ENCODE data around the gene URAD. TPM values are rescaled to one million over a fixed set of nuclear protein-coding genes. Genes with fewer than 3 reads are reported as not detected.

The URAD gene
- total RNA-seq, 1 donor from 2014 or later: not detected

DNA sequence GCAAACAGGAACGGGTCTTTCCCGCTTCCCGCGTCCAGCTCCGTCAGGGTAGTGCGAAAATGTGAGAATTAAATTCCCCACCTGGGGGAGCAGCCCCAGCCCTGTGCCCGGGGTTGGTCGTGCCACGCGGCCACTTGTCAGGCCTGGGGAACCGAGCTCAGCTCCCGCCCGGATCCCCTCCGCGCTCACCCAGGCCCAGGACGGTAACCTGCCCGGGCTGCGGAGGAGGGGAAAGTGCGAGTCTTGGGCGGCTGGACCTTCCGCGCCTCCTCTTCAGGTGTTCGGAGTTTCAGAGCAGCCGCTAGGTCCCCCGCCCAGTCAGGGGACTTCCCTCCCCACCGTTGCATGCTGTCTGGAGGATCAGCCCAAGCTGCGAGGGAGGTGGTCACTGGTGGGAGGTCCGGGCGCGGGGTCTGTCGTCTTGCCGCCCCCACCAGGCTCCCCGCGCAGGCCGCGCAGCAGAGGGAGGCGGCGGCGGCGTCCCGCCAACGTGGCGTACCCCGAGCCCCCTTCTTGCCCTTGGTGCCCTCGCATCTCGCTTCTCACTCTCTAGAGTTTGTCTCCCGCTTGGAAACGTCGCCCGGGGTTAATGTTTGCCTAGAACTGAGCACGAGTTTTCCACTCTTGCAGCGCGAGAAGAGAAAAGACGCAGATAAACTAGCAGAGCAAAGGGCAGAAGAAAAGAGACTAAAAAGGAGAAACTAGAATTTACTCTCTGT, 8.1 kb downstream of the URAD start:
- intact Hi-C loops (cut with micrococcal nuclease): loop anchor here (10.0 kb wide), 1 partner anchor 996 kb away; no protein-coding TSS in a partner anchor
- Mint-ChIP-seq H3K4me3 (no peak overlapping the region), H3K9me3 (no peaks in the 10 kb centered on the region), H3K27me3 (peaks cover 71% of the 10 kb centered on the region), H3K36me3 (ENCODE audit: low read depth) (no peaks in the 10 kb centered on the region), H3K4me1 (peaks cover 10% of the 10 kb centered on the region), H3K27ac (peak overlapping the region; percentile 34)
- DNase-seq: no peak

DNA sequence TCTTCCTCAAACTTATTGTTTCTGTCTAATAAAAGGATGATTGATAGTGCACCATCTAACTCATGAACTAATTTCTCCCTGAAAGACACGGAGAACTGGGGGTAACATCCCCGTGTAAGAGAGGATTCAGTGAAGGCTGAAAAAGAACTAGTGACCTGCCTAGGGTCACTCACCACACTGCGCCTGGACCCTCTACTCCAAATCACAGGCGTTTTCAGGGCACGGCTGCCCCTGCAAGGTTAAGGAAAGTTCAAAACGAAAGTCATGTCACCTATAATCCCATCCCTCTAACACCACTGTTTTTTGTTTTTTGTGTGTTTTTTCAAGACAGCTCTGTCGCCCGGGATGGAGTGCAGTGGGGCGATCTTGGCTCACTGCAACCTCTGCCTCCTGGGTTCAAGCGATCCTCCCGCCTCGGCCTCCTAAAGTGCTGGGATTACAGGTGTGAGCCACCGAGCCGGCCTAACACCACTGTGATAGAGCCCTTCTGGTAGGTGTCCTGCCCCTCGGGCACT, 8.7 kb downstream of the URAD start:
- H3K36me3 Mint-ChIP-seq (ENCODE audit: low read depth): no peaks in the 10 kb centered on the region
- peaks cover 10% of the 10 kb centered on the region for H3K4me1 Mint-ChIP-seq
- H3K9me3 Mint-ChIP-seq: no peaks in the 10 kb centered on the region
- no peak for DNase-seq
- H3K27ac Mint-ChIP-seq: peak overlapping the region; percentile 34
- H3K4me3 Mint-ChIP-seq: no peak overlapping the region
- intact Hi-C loops (cut with micrococcal nuclease): loop anchor here (2.0 to 10.0 kb wide), 3 partner anchors 53 to 995 kb away; partner anchors contain the start of gene GSX1
- H3K27me3 Mint-ChIP-seq: peaks cover 77% of the 10 kb centered on the region

DNA sequence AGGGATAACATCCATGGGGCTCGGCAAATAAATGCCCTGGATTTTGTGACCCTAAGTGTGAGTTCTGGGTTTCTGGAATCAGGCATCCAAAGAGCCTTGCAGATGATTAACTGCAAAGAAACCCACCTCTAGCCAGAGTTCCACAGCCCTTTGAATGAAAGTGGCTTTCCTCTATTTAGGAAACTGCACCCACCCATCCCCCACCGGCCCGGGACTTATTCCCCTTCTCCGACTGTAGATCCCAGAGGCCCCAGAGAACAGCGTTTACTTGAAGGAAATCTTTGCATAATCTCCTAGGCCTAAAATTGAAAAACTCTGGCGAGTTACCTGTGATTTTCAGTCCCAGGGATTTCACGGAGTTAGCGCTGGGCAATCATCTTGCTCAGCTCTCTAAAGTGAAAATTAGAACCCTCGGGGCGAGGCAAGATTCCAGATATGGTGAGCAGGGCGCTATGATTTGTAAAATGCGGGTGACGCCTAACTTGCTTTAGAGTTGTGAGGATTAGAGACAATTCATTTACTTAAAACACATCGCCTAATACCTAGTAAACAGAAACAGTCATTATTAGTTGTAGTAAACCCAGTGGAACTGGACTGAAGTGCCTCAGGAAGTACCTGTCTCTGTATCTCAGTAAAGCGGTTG, 9.4 kb downstream of the URAD start:
- no peak for DNase-seq

DNA sequence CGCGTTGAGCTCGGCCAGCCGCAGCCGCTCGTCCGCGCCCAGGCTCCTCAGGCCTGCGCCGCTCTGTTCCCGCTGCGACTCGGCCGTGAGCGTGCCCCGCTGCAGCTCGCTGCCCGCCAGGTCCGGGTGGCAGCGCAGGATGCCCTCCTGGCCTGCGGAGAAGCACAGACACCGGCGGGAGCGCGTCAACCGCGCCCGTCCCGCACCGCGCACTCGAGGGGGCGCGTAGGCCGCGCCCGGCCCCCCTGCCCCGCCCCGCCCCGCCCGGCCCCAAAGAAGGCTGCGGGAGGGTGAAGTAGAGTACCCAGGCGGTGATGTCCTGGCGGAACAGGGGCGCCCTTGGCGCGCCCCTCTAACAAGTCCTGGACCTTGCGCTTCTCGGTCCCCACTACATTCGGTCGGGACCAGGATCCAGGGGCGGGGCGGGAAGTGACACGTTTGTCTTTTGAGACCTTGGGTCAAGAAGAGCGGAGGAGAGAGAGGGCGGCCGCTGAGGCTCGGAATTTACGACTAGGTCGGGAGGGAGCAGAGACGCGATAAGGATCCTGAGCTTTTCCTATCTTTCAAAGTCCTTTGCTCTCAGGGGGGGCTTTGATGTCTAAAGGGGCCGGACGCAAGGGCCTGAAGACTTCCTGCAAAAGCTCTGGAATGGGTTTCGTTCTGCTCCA, 10.1 kb downstream of the URAD start:
- no peaks in the 10 kb centered on the region for H3K36me3 Mint-ChIP-seq (ENCODE audit: low read depth)
- intact Hi-C loops (cut with micrococcal nuclease): loop anchor here (2.0 kb wide), 2 partner anchors 52 to 186 kb away; partner anchors contain the start of gene GSX1
- no peak for DNase-seq
- H3K27ac Mint-ChIP-seq: no peak overlapping the region
- no peak overlapping the region for H3K4me3 Mint-ChIP-seq
- H3K9me3 Mint-ChIP-seq: no peaks in the 10 kb centered on the region
- H3K27me3 Mint-ChIP-seq: peaks cover 86% of the 10 kb centered on the region
- peaks cover 8% of the 10 kb centered on the region for H3K4me1 Mint-ChIP-seq

More for the DNA sequence above, 9.4 kb downstream of the URAD start:
- intact Hi-C loops (cut with micrococcal nuclease): loop anchor here (2.0 kb wide), 2 partner anchors 52 to 186 kb away; partner anchors contain the start of gene GSX1
- Mint-ChIP-seq H3K4me1 (peaks cover 9% of the 10 kb centered on the region), H3K36me3 (ENCODE audit: low read depth) (no peaks in the 10 kb centered on the region), H3K27ac (no peak overlapping the region), H3K4me3 (no peak overlapping the region), H3K27me3 (peaks cover 83% of the 10 kb centered on the region), H3K9me3 (no peaks in the 10 kb centered on the region)

DNA sequence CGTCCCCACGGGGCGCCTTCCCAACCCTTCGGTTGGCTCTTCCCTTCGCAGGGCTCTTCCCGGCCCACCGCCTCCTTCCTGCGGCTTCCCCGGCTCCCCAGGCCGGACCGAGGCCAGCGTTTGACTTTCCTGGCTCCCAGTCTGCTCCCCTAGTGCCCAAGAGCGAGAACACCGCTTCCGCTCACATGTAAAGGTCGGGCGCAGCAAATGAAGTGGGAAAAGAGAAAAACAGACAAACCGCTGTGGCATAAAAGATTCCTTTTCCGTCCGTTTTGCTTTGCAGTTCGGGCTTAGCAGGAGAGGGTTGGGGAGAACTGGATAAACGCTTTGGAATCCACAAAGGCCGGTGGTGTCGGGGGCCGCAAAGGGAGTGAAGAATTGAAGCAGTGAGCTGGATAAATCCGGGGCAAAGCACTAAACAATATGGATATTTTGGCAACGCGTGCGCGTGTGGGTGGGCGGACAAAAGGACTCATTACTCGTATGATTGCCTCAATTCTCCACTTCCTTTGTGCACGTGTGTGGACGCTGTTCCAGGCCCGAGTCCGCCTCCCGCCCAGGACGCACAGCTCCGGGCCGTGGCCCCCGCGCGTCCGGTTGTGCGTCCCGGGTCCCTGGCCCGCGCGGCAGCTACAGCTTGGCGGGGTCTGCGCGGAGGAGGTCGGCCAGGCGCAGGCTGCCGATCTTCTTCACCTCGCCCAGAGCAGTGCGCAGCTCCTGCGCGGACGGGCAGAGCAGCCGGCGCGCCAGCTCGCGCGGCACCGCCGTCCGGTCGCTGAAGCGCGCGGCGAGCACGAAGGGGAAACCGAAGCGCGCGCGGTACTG, 10.8 kb downstream of the URAD start:
- no peak for DNase-seq
- peak overlapping the region; percentile 48 for H3K4me3 Mint-ChIP-seq
- peaks cover 8% of the 10 kb centered on the region for H3K4me1 Mint-ChIP-seq
- no peaks in the 10 kb centered on the region for H3K9me3 Mint-ChIP-seq
- intact Hi-C loops (cut with micrococcal nuclease): loop anchor here (2.0 kb wide), 2 partner anchors 51 to 185 kb away; partner anchors contain the start of gene GSX1
- H3K36me3 Mint-ChIP-seq (ENCODE audit: low read depth): no peaks in the 10 kb centered on the region
- H3K27ac Mint-ChIP-seq: peak overlapping the region; percentile 77
- peaks cover 85% of the 10 kb centered on the region for H3K27me3 Mint-ChIP-seq

DNA sequence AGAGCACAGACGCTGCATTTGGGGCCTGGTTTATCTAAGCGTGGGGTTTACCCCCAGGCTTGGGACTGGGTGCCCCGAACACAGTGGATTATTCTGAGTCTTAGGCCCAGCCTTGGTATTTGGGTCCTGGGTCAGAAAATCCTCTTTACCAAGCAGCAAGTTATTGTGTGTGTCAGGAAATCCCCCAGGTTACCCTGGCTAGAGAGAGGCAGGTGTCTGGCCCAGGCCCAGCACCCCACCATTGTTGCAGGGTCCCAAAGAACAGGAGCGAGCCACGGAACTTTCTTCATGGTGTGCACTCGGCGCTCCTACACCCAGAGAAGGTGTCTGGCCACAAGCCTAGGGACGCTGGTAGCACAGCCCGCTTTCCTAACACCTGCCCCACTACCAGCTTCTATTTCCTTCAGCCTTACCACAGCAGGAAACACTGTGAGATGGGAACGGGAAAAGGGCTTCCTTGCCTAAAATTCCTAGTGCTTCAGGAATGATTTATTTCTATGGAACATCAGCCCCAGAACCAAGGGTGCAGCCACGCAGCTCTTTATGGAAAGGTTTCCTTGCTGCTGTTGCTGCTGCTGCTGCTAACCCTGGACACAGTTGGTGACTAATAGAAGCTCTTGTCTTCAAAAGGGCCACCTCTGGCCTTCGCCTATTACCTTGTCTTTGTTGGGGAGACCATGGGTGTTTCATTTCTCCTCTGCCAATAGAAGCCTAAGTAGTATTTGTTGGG, 12.0 kb downstream of the URAD start:
- Mint-ChIP-seq H3K4me1 (peaks cover 8% of the 10 kb centered on the region), H3K27me3 (peaks cover 75% of the 10 kb centered on the region), H3K36me3 (ENCODE audit: low read depth) (no peaks in the 10 kb centered on the region), H3K4me3 (no peak overlapping the region), H3K27ac (no peak overlapping the region), H3K9me3 (no peaks in the 10 kb centered on the region)
- DNase-seq: no peak
- intact Hi-C loops (cut with micrococcal nuclease): no loop called here

DNA sequence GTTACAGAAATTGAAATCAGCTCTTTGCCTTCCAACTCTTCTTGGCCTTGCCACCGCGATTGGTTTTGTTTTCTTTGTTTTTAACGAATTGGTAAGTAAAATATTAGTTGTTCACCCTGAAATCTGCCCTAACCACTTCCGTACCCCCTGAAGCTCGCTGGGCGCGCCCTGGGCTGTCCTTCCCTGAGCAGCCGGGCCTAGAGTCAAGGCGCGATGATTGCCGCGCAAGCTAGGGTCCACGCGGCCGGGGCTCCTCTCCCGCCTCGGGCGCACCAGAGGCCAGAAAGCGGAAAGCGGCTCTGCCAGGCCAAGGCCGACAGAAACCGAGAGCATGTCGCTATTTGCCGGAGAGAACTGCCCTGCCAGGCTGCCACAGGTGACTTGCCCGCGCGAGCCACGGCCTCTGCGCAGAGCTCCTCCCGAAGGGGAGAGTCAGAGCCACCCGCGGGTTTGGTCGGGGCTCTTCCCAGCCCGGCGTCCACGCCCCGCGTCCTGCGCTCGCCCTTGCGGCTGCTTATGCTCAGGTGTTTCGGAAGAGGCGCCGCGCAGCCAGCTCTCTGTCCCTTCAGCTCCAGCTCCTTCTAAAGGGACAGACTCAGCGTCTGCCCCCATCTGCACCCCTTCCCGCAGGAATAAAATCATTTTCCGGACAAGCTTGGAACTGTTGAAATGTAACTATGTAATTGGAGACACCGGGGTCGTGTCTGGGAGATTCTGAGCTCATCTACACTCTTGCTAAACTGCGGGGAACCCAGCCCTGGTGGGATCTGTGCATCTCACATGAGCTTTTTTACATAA, 12.7 kb downstream of the URAD start:
- no peak overlapping the region for H3K27ac Mint-ChIP-seq
- intact Hi-C loops (cut with micrococcal nuclease): no loop called here
- no peaks in the 10 kb centered on the region for H3K36me3 Mint-ChIP-seq (ENCODE audit: low read depth)
- H3K9me3 Mint-ChIP-seq: no peaks in the 10 kb centered on the region
- no peak for DNase-seq
- H3K4me1 Mint-ChIP-seq: peaks cover 8% of the 10 kb centered on the region
- H3K27me3 Mint-ChIP-seq: peaks cover 75% of the 10 kb centered on the region
- H3K4me3 Mint-ChIP-seq: no peak overlapping the region

DNA sequence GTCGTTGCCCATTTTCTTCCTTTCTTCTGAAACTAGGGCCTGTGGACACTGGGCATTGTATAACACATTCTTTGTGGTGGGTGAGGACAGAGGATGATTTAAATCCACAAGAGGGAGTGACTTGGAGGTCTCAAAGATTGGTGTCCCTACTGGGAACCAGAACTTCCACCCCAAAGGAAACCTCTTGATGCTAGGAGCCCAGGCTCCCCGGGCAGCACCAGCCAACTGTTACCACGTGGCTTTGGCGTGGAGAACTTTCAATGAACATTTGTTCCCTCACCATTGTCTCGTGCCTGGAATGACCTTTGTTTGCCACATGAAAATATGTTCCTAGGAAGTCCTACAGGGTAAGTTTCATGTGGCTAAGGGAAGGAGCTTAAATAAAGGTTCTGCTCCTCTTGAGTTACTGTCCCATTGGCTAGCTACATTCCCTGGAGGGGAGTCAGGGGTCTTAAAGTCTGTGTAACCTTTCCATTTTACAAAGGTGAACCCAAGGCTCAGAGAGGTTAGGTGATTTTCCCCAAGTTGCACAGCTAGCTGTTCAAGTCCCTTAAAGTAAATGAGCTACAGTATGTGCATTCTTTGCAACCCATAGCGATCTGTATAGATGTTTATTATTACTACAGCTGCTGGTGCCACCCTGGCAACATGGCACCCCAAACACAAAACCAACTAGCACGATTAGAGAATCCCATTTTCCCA, 14.4 kb downstream of the URAD start:
- H3K27me3 Mint-ChIP-seq: peaks cover 78% of the 10 kb centered on the region
- peaks cover 3% of the 10 kb centered on the region for H3K9me3 Mint-ChIP-seq
- peaks cover 8% of the 10 kb centered on the region for H3K4me1 Mint-ChIP-seq
- no peak overlapping the region for H3K4me3 Mint-ChIP-seq
- intact Hi-C loops (cut with micrococcal nuclease): no loop called here
- no peak overlapping the region for H3K27ac Mint-ChIP-seq
- DNase-seq: no peak
- peaks cover 2% of the 10 kb centered on the region for H3K36me3 Mint-ChIP-seq (ENCODE audit: low read depth)

DNA sequence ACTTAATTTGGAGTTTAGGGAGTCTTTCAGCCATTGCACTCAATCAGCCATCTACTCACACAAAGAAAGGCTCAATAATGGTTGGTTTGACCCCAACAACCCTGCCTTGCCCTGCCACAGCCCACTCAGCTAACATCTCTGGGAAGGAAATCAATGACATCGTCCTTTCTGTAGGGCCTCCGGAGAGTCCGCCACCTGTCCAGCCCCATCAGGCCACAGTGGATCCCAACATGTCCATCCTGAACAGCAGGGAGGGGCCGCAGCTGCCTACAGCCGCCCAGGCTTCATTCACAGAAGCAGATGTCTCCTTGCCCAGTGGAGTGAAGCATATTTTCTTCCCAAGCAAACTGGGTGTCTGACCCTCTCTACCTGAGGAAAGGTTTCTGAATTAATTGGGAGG, 15.2 kb downstream of the URAD start:
- intact Hi-C loops (cut with micrococcal nuclease): no loop called here
- Mint-ChIP-seq H3K27me3 (peaks cover 75% of the 10 kb centered on the region), H3K27ac (no peak overlapping the region), H3K9me3 (peaks cover 3% of the 10 kb centered on the region), H3K4me3 (no peak overlapping the region), H3K36me3 (ENCODE audit: low read depth) (peaks cover 2% of the 10 kb centered on the region), H3K4me1 (peaks cover 6% of the 10 kb centered on the region)
- DNase-seq: no peak

DNA sequence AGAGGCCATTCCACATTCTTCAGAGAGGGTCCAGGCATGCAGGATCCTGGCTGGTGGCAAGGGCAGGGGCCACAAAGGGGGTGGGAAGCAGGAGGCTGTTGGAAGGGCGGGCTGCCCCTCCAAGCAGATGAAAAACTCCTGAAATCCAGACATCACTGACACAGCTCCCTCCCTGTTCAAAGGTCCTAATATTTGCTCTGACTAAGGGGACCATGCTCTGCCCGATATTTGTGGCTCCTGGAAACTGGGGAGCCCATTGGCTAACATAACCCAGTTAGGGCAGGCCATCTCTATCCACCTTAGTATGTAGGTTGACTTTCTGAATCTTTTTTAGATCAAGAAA, 16.0 kb downstream of the URAD start:
- H3K36me3 Mint-ChIP-seq (ENCODE audit: low read depth): peaks cover 2% of the 10 kb centered on the region
- H3K27me3 Mint-ChIP-seq: peaks cover 79% of the 10 kb centered on the region
- intact Hi-C loops (cut with micrococcal nuclease): no loop called here
- peaks cover 3% of the 10 kb centered on the region for H3K9me3 Mint-ChIP-seq
- H3K4me3 Mint-ChIP-seq: no peak overlapping the region
- peaks cover 4% of the 10 kb centered on the region for H3K4me1 Mint-ChIP-seq
- H3K27ac Mint-ChIP-seq: no peak overlapping the region
- DNase-seq: no peak

DNA sequence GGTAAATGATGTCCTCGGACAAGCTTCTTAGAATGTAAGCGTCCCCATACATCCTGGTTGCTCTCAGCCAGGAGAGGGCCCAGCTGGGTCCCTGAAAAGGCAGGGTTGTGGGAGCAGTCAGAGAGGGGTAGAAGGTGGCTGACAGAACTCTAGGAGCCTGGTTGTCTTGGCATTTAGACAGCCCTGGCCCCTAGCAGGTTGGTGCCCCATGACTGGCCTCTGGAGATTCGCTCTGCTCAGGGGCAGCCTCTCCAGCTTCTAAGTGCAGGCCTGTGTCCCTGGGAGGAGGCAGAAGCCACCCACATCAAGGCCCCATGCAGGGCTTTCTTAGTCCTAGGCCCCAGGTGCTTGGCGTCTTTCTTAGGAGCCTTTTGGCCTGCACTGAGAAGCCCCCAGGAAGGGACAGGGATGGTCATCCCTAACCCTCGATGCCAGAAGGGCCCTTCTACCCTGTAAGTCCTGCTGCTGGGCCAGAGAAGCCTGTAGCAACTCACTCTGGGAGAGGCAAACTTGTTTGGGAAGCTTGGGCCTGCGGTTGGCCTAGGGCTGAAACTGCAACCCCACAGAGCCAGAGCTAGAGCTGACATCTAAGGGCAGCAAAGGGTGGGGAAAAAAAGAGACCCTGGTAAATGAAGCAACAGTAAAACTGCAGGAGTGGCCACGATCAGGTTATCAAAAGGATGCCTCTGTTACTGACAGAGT, 16.6 kb downstream of the URAD start:
- peaks cover 3% of the 10 kb centered on the region for H3K9me3 Mint-ChIP-seq
- peaks cover 79% of the 10 kb centered on the region for H3K27me3 Mint-ChIP-seq
- H3K4me1 Mint-ChIP-seq: peaks cover 4% of the 10 kb centered on the region
- intact Hi-C loops (cut with micrococcal nuclease): no loop called here
- H3K27ac Mint-ChIP-seq: no peak overlapping the region
- DNase-seq: no peak
- H3K4me3 Mint-ChIP-seq: no peak overlapping the region
- peaks cover 2% of the 10 kb centered on the region for H3K36me3 Mint-ChIP-seq (ENCODE audit: low read depth)
